Measurements from ENCODE around the gene NTSR2. TPM values are rescaled to one million over a fixed set of nuclear protein-coding genes. Genes with fewer than 3 reads are reported as not detected.

Gene NTSR2
- total and polyA plus RNA-seq, 9 donors = not detected

GRCh38 chr2:11631462-11631861 is 38.5 kb downstream of the NTSR2 start:
- H3K4me1 ChIP-seq (ENCODE audit: control insufficient read depth, insufficient read depth, low read length) = no peaks in the 10 kb centered on the region
- WGBS (ENCODE audit: insufficient coverage) = 94% methylated on average over 5 of the region's 7 CpGs

DNA sequence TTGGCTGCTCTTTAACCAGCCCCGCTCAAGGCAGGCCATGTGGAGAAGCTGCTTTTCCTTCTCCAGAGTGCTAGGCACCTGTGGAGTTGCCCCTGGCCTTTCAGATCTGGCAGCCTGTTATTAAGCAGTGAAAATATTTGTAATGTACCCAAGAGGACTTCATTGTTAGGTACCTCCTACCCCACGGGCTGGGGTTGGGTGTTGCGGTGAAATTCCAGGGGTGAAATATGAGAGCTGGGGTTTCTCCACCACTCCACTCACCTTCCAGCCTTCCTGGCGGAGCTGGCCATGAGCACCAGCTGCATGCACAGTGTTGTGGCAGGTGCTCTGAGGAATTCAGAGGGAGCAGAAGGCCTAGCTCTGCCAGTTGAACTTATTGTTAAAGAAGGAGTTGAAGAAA is 39.1 kb downstream of the NTSR2 start:
- DNase-seq = no peak
- no peaks in the 10 kb centered on the region for H3K27me3 ChIP-seq (ENCODE audit: control insufficient read depth, insufficient read depth, low read length)
- H3K9me3 ChIP-seq (replicated peaks; ENCODE audit: control insufficient read depth, low read depth, low read length) = peaks cover 6% of the 10 kb centered on the region
- H3K27ac ChIP-seq (ENCODE audit: low read length) = no peak overlapping the region
- WGBS (ENCODE audit: insufficient coverage) = no CpG with 5 or more reads among the region's 4 CpGs
- no peaks in the 10 kb centered on the region for H3K4me1 ChIP-seq (ENCODE audit: control insufficient read depth, insufficient read depth, low read length)
- H3K36me3 ChIP-seq (ENCODE audit: control insufficient read depth, insufficient read depth, low read length) = peaks cover 49% of the 10 kb centered on the region
- no peak overlapping the region for H3K4me3 ChIP-seq (ENCODE audit: low read length)

More at GRCh38 chr2:11631462-11631861, 38.5 kb downstream of the NTSR2 start:
- no peak for DNase-seq
- Histone ChIP-seq H3K27ac (ENCODE audit: low read length) (no peak overlapping the region), H3K27me3 (ENCODE audit: control insufficient read depth, insufficient read depth, low read length) (no peaks in the 10 kb centered on the region), H3K36me3 (ENCODE audit: control insufficient read depth, insufficient read depth, low read length) (peaks cover 44% of the 10 kb centered on the region), H3K4me3 (ENCODE audit: low read length) (no peak overlapping the region), H3K9me3 (replicated peaks; ENCODE audit: control insufficient read depth, low read depth, low read length) (peaks cover 6% of the 10 kb centered on the region)

GRCh38 chr2:11629851-11630250 is 40.1 kb downstream of the NTSR2 start:
- Histone ChIP-seq H3K4me1 (ENCODE audit: control insufficient read depth, insufficient read depth, low read length) (no peaks in the 10 kb centered on the region), H3K27me3 (ENCODE audit: control insufficient read depth, insufficient read depth, low read length) (no peaks in the 10 kb centered on the region), H3K27ac (ENCODE audit: low read length) (no peak overlapping the region), H3K9me3 (replicated peaks; ENCODE audit: control insufficient read depth, low read depth, low read length) (peaks cover 6% of the 10 kb centered on the region), H3K36me3 (ENCODE audit: control insufficient read depth, insufficient read depth, low read length) (peaks cover 45% of the 10 kb centered on the region), H3K4me3 (ENCODE audit: low read length) (no peak overlapping the region)
- WGBS (ENCODE audit: insufficient coverage) = 85% methylated on average over 7 of the region's 11 CpGs
- DNase-seq = no peak

- no peaks in the 10 kb centered on the region for H3K4me1 ChIP-seq (ENCODE audit: control insufficient read depth, insufficient read depth, low read length)
- 85% methylated on average over 11 of the region's 11 CpGs for WGBS (ENCODE audit: insufficient coverage)
- H3K36me3 ChIP-seq (ENCODE audit: control insufficient read depth, insufficient read depth, low read length) = peaks cover 43% of the 10 kb centered on the region
- H3K27ac ChIP-seq (ENCODE audit: low read length) = no peak overlapping the region
- DNase-seq = no peak
- H3K27me3 ChIP-seq (ENCODE audit: control insufficient read depth, insufficient read depth, low read length) = no peaks in the 10 kb centered on the region
- peaks cover 6% of the 10 kb centered on the region for H3K9me3 ChIP-seq (replicated peaks; ENCODE audit: control insufficient read depth, low read depth, low read length)
- H3K4me3 ChIP-seq (ENCODE audit: low read length) = no peak overlapping the region
These were observed 40.8 kb downstream of the NTSR2 start for GRCh38 chr2:11629215-11629614.

- Histone ChIP-seq H3K27ac (ENCODE audit: low read length) (no peak overlapping the region), H3K4me1 (ENCODE audit: control insufficient read depth, insufficient read depth, low read length) (no peaks in the 10 kb centered on the region), H3K9me3 (replicated peaks; ENCODE audit: control insufficient read depth, low read depth, low read length) (peaks cover 6% of the 10 kb centered on the region), H3K36me3 (ENCODE audit: control insufficient read depth, insufficient read depth, low read length) (peaks cover 39% of the 10 kb centered on the region), H3K4me3 (ENCODE audit: low read length) (no peak overlapping the region), H3K27me3 (ENCODE audit: control insufficient read depth, insufficient read depth, low read length) (no peaks in the 10 kb centered on the region)
- DNase-seq = no peak
- 86% methylated on average over 4 of the region's 9 CpGs for WGBS (ENCODE audit: insufficient coverage)
These were observed 41.3 kb downstream of the NTSR2 start for GRCh38 chr2:11628675-11629074.

- Histone ChIP-seq H3K4me3 (ENCODE audit: low read length) (no peak overlapping the region), H3K27me3 (ENCODE audit: control insufficient read depth, insufficient read depth, low read length) (no peaks in the 10 kb centered on the region), H3K36me3 (ENCODE audit: control insufficient read depth, insufficient read depth, low read length) (peaks cover 25% of the 10 kb centered on the region), H3K27ac (ENCODE audit: low read length) (no peak overlapping the region), H3K9me3 (replicated peaks; ENCODE audit: control insufficient read depth, low read depth, low read length) (peaks cover 6% of the 10 kb centered on the region), H3K4me1 (ENCODE audit: control insufficient read depth, insufficient read depth, low read length) (no peaks in the 10 kb centered on the region)
- DNase-seq = no peak
- 100% methylated on average over 3 of the region's 10 CpGs for WGBS (ENCODE audit: insufficient coverage)
These were observed 44.3 kb downstream of the NTSR2 start for GRCh38 chr2:11625671-11626070.

- Histone ChIP-seq H3K4me1 (ENCODE audit: control insufficient read depth, insufficient read depth, low read length) (no peaks in the 10 kb centered on the region), H3K9me3 (replicated peaks; ENCODE audit: control insufficient read depth, low read depth, low read length) (peaks cover 6% of the 10 kb centered on the region), H3K4me3 (ENCODE audit: low read length) (no peak overlapping the region), H3K27ac (ENCODE audit: low read length) (no peak overlapping the region), H3K27me3 (ENCODE audit: control insufficient read depth, insufficient read depth, low read length) (no peaks in the 10 kb centered on the region), H3K36me3 (ENCODE audit: control insufficient read depth, insufficient read depth, low read length) (peaks cover 25% of the 10 kb centered on the region)
- 97% methylated on average over 5 of the region's 10 CpGs for WGBS (ENCODE audit: insufficient coverage)
- no peak for DNase-seq
These were observed 45.1 kb downstream of the NTSR2 start for GRCh38 chr2:11624893-11625292.

GRCh38 chr2:11622611-11623010 is 47.4 kb downstream of the NTSR2 start:
- no peak overlapping the region for H3K4me3 ChIP-seq (ENCODE audit: low read length)
- H3K36me3 ChIP-seq (ENCODE audit: control insufficient read depth, insufficient read depth, low read length) = peaks cover 39% of the 10 kb centered on the region
- no peak for DNase-seq
- H3K27me3 ChIP-seq (ENCODE audit: control insufficient read depth, insufficient read depth, low read length) = no peaks in the 10 kb centered on the region
- no peaks in the 10 kb centered on the region for H3K4me1 ChIP-seq (ENCODE audit: control insufficient read depth, insufficient read depth, low read length)
- H3K27ac ChIP-seq (ENCODE audit: low read length) = no peak overlapping the region
- H3K9me3 ChIP-seq (replicated peaks; ENCODE audit: control insufficient read depth, low read depth, low read length) = peaks cover 6% of the 10 kb centered on the region
- no CpG with 5 or more reads among the region's 1 CpG for WGBS (ENCODE audit: insufficient coverage)

GRCh38 chr2:11621410-11621809 is 48.6 kb downstream of the NTSR2 start:
- Histone ChIP-seq H3K9me3 (replicated peaks; ENCODE audit: control insufficient read depth, low read depth, low read length) (no peaks in the 10 kb centered on the region), H3K36me3 (ENCODE audit: control insufficient read depth, insufficient read depth, low read length) (peaks cover 35% of the 10 kb centered on the region), H3K27me3 (ENCODE audit: control insufficient read depth, insufficient read depth, low read length) (no peaks in the 10 kb centered on the region), H3K4me1 (ENCODE audit: control insufficient read depth, insufficient read depth, low read length) (no peaks in the 10 kb centered on the region), H3K27ac (ENCODE audit: low read length) (no peak overlapping the region), H3K4me3 (ENCODE audit: low read length) (no peak overlapping the region)
- 63% methylated on average over 2 of the region's 2 CpGs for WGBS (ENCODE audit: insufficient coverage)
- DNase-seq = no peak

GRCh38 chr2:11618708-11619062 is 51.3 kb downstream of the NTSR2 start:
- H3K4me3 ChIP-seq (ENCODE audit: low read length) = no peak overlapping the region
- no peaks in the 10 kb centered on the region for H3K9me3 ChIP-seq (replicated peaks; ENCODE audit: control insufficient read depth, low read depth, low read length)
- DNase-seq = no peak
- WGBS (ENCODE audit: insufficient coverage) = 93% methylated on average over 18 of the region's 20 CpGs
- H3K36me3 ChIP-seq (ENCODE audit: control insufficient read depth, insufficient read depth, low read length) = peaks cover 29% of the 10 kb centered on the region
- H3K27ac ChIP-seq (ENCODE audit: low read length) = no peak overlapping the region
- no peaks in the 10 kb centered on the region for H3K4me1 ChIP-seq (ENCODE audit: control insufficient read depth, insufficient read depth, low read length)
- no peaks in the 10 kb centered on the region for H3K27me3 ChIP-seq (ENCODE audit: control insufficient read depth, insufficient read depth, low read length)

- 95% methylated on average over 31 of the region's 33 CpGs for WGBS (ENCODE audit: insufficient coverage)
These were observed 51.8 kb downstream of the NTSR2 start for GRCh38 chr2:11617984-11618707.

More at GRCh38 chr2:11617984-11618707, 51.8 kb downstream of the NTSR2 start:
- Histone ChIP-seq H3K4me1 (ENCODE audit: control insufficient read depth, insufficient read depth, low read length) (no peaks in the 10 kb centered on the region), H3K36me3 (ENCODE audit: control insufficient read depth, insufficient read depth, low read length) (peaks cover 29% of the 10 kb centered on the region), H3K4me3 (ENCODE audit: low read length) (no peak overlapping the region), H3K27me3 (ENCODE audit: control insufficient read depth, insufficient read depth, low read length) (no peaks in the 10 kb centered on the region), H3K9me3 (replicated peaks; ENCODE audit: control insufficient read depth, low read depth, low read length) (no peaks in the 10 kb centered on the region), H3K27ac (ENCODE audit: low read length) (no peak overlapping the region)
- DNase-seq = no peak
